Embryonic facial prominence (tissue), 1 donor: ENCODE data around the gene MGME1.

Experiments used
- DNase-seq: peaks from one replicate; pipeline ENCODE4 v3.0.0-alpha.2; 2016; ENCODE audit errors: extremely low spot score

The MGME1 gene

GRCh38 chr20:17992847-17993513 is 24.2 kb downstream of the MGME1 start:
- DNase-seq = no peak

DNA sequence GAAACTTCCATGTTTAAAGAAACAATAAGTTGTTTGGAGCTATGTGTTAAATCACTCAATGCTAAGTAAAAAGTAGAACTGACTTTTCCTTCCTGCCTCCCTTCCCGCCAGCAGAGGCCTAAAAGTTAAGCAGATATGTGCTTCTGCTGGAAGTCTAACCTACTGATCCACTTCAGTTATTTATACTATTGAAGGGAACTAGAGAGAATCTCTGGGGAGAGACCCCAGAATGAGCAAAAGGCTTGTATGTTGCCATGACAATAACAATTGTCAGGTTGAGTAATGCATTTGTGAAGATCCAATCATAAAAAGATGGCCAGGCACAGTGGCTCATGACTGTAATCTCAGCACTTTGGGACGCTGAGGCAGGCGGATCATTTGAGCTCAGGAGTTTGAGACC is 24.7 kb downstream of the MGME1 start:
- no peak for DNase-seq

DNA sequence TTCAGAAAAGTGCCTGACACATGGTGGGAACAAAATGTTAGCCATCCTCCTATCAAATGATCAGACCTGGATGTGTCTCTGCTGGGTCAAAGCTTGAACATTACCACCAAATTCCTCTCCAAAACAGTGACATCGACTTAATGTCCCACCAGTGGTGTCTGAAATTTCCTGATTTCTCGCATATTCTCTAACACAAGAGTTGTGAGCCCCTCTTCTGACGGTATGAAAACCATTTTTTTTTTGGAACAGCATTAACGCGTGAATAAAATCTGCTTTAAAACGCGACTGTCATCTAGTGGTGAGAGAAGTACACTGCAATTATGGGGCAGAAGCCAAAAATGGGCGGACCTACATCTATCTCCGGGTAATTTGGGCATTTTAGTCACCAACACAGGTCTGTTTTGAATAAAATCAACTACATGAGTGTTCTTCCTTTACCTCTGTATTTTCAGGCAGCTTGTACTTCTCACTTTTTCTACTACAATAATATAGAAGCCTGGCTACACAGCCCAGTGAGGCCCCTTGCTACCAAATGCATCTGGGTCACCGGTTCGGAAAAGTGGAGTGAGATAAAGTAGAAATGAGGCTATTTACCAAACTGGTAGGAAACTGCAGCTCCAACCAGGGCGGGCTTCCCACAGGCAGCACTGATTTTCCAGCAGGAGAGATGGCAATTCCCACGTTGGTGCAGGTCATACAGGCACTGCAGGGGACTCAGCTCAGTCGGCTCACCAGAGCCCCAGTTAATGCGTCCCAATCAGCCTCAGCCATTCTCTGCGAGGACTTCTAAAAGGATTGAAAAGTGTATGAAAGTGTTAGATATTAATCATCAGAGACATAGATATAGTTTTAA is 27.4 kb downstream of the MGME1 start:
- peak; percentile 52 for DNase-seq

DNA sequence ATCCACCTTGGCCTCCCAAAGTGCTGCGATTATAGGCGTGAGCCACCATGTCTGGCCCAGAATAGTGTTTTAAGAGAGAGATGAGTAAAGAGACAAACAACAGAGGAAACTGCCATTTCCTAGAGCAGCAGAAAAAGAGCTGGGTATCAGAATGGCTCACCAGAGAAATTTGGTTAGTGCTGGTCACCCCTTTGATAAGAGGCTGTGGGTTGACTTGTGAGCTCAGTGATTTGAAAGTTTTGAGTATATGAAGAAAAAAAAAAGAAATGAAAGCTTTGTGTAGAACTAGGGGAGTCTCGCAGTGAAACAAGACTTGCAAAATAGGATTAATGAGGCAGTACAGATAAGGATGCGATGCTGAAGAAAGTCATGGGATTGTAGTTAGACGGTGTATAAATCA is 29.6 kb downstream of the MGME1 start:
- DNase-seq = no peak

DNA sequence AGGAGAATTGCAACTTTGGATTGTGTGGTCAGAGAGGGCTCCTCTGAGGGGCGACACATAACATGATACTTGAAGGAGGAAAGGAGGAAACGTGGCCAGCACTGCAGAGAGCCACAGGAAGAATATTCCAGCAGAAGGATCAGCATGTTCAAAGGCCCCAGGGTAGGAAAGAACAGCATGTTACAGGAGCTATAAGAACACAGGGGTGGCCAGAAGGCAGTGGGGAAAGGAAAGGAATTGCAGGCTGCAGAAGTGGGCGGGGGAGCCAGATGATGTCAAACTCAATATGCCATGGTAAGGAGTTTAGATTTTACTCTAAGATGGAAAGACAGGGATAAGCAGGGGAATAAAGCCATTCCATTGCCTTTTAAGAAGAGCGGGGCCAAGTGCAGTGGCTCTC is 30.7 kb downstream of the MGME1 start:
- no peak for DNase-seq

- DNase-seq = no peak
These were observed 32.5 kb downstream of the MGME1 start for GRCh38 chr20:18001131-18001921.

- DNase-seq = no peak
These were observed 35.1 kb downstream of the MGME1 start for GRCh38 chr20:18003897-18004296.

- DNase-seq = no peak
These were observed 35.7 kb downstream of the MGME1 start for GRCh38 chr20:18004384-18005031.

DNA sequence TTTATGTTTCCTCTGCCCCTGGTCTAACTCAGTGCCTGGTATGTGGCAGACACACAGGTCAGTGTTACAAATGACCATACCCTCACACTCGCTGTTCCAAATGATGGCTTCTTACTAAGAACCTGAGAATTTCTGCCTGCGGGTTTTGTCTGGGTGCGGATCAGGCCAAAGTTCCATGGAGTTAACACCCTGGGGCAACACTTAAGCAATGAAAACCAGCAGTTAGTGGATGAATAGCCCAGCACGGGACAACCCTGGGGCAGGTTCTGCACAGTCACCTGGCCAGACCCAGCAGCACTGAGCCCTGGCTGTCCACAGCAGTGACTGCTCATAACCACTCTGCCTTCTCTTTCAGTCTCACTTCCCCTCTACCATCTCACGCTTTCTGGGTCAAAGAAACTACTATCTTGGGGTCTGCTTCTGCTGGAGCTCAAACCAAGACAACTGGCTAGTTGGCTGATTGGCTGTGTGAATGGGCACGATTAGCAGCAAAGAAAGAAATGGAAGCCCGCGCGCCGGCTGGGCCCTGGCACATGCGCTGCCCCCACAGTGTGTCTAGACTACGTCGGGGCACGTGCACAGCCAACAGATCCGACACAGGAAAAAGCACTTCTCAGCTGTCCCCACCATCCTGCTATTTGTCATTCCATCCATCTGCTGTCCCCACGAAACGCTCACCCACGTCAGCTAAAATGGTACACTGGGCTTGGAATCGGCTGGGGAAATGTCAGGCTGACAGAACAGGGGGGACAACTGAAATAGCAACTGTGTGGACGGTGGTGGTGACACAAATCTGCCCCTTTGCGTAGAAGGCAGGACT is 36.6 kb downstream of the MGME1 start:
- no peak for DNase-seq

- no peak for DNase-seq
These were observed 37.2 kb downstream of the MGME1 start for GRCh38 chr20:18005990-18006364.

DNA sequence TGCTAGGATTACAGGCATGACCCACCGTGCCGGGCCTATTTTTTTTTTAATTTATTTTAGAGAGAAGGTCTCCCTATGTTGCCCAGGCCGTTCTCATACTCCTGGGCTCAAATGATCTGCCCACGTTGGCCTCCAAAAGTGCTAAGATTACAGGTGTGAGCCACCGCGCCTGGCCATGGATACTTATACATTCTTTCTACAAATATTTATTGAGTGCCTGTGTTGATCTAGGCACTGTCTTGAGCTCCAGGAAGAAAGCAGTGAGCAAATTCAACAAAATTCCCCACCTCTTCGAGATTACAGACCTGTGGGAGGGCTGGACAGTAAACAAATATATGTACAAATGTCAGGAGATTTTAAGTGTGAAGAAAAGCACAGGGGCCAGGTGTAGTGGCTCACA is 37.9 kb downstream of the MGME1 start:
- no peak for DNase-seq

DNA sequence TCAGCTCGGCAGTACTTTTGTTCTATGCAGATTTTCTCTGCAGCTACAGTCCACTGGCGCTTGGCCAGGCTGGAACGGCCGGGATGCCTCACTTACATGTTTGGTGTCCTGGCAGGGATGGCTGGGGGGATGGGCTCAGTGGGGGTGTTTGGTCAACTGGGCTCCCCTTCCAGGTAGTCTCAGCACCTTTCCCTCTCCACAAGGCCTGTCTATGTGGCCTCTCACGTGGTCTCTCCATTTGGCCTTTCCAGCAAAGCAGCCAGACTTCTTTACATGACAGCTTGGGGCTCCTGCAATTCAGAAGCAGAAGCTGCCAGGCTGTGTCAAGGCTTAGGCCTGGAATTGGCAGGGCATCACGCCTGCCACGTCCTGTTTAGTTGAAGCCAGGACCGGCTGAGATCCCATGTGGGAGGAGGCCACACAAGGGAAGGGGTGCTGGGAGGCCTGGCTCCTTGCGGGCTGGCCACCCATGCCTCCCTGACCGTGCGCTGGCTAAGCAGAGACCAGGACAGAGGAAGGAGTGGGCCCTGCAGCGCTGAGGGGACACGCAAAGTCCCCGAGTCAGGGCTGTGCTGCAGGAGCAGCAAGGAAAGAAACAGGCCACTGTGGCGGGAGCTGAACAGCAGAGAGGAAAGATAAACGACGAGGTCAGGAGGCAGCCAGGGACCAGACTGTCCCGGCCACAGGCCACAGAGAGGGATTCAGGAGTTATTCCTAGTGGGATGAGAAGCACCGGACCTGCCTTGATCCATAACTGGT is 38.9 kb downstream of the MGME1 start:
- DNase-seq = no peak

DNA sequence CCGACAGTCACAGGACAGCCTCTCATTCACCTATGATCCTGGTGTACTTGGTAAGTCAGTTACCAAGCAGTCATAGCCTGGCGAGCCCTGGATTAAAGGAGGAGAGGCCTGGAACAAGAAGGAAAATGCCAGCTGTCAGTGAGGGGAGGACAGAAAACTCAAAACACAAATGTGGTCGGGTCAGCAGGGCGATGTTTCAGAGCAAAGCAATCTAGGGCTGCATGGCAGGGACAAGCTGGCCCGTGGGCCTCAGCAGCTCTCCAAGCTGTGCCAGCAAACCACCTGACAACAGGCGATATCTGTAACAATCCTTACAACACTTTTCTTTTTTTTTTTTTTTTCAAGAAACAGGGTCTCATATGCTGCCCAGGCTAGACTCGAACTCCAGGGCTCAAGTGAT is 40.3 kb downstream of the MGME1 start:
- DNase-seq = no peak

GRCh38 chr20:18011482-18011881 is 42.7 kb downstream of the MGME1 start:
- DNase-seq = no peak

DNA sequence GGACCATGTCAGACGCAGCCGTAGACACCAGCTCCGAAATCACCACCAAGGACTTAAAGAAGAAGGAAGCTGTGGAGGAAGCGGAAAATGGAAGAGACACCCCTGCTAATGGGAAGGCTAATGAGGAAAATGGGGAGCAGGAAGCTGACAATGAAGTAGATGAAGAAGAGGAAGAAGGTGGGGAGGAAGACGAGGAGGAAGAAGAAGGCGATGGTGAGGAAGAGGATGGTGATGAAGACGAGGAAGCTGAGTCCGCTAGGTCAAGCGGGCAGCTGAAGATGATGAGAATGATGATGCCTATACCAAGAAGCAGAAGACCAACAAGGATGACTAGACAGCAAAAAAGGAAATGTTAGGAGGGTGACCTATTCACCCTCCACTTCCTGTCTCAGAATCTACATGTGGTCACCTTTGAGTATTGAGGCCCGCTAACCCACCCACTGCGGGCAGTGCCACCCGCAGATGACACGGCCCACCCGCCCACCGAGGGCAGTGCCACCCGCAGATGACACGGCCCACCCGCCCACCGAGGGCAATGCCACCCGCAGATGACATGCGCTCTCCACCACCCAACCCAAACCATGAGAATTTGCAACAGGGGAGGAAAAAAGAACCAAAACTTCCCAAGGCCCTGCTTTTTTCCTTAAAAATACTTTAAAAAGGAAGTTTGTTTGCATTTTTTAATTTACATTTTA is 43.3 kb downstream of the MGME1 start:
- no peak for DNase-seq

GRCh38 chr20:18012901-18013300 is 44.1 kb downstream of the MGME1 start:
- DNase-seq = no peak

- DNase-seq = no peak
These were observed 45.6 kb downstream of the MGME1 start for GRCh38 chr20:18014411-18014810.

- no peak for DNase-seq
These were observed 48.0 kb downstream of the MGME1 start for GRCh38 chr20:18016772-18017171.

GRCh38 chr20:18018100-18018499 is 49.3 kb downstream of the MGME1 start:
- no peak for DNase-seq

DNA sequence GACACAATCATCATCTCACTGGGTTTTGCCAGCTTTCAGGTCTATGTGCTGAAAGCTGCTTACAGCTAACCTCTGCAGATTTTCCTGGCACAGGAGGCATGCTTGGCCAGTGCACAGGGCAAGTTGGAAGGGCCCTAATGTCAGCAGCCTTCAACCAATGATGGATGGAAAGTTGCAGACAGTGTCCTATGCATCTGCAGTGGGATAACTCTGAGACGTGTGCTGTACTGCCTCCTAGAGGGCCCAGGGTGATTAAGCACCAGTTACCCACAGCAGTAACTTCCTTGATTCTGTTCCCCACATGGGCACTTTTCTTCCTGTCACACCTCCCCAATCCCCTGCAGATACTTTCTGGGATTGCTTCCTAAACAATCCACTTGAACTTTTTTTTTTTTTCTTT is 50.2 kb downstream of the MGME1 start:
- no peak for DNase-seq
